ENCODE data around the gene PHF13.
"Not testable (repeated sequence)": the region's sequence is repeated elsewhere in the genome, so short reads cannot be mapped to it uniquely, and the experiment has no call there.

PHF13 gene

GRCh38 chr1:6651909-6652308 lies 38.4 kb downstream of the PHF13 start:
- H3K27ac ChIP-seq (ENCODE audit: low read length) = no peak overlapping the region
- no peak overlapping the region for H3K4me3 ChIP-seq (ENCODE audit: low read length)
- no peaks in the 10 kb centered on the region for H3K9me3 ChIP-seq (ENCODE audit: control insufficient read depth, insufficient read depth, low read length)
- no peak for DNase-seq (ENCODE audit: low read depth, low spot score)
- WGBS (ENCODE audit: insufficient coverage, insufficient read length) = no CpG with 5 or more reads among the region's 17 CpGs
- peaks cover 11% of the 10 kb centered on the region; the same call in 1 of the 2 replicates for H3K36me3 ChIP-seq (ENCODE audit: control insufficient read depth, insufficient read depth, low read length)
- no peaks in the 10 kb centered on the region for H3K4me1 ChIP-seq (ENCODE audit: control insufficient read depth, insufficient read depth, low read length)
- no peaks in the 10 kb centered on the region for H3K27me3 ChIP-seq (ENCODE audit: control insufficient read depth, insufficient read depth, low read length)

GRCh38 chr1:6652986-6653385 lies 39.5 kb downstream of the PHF13 start:
- Histone ChIP-seq H3K9me3 (ENCODE audit: control insufficient read depth, insufficient read depth, low read length) (no peaks in the 10 kb centered on the region), H3K4me1 (ENCODE audit: control insufficient read depth, insufficient read depth, low read length) (no peaks in the 10 kb centered on the region), H3K27ac (ENCODE audit: low read length) (no peak overlapping the region), H3K4me3 (ENCODE audit: low read length) (no peak overlapping the region), H3K36me3 (ENCODE audit: control insufficient read depth, insufficient read depth, low read length) (peaks cover 11% of the 10 kb centered on the region; the same call in 1 of the 2 replicates), H3K27me3 (ENCODE audit: control insufficient read depth, insufficient read depth, low read length) (no peaks in the 10 kb centered on the region)
- DNase-seq (ENCODE audit: low read depth, low spot score) = no peak
- WGBS (ENCODE audit: insufficient coverage, insufficient read length) = no CpG with 5 or more reads among the region's 6 CpGs

- H3K9me3 ChIP-seq (ENCODE audit: control insufficient read depth, insufficient read depth, low read length) = no peaks in the 10 kb centered on the region
- H3K4me1 ChIP-seq (ENCODE audit: control insufficient read depth, insufficient read depth, low read length) = no peaks in the 10 kb centered on the region
Measured at GRCh38 chr1:6653436-6654290, 40.1 kb downstream of the PHF13 start.

GRCh38 chr1:6657138-6657537 lies 43.6 kb downstream of the PHF13 start:
- H3K4me3 ChIP-seq (ENCODE audit: low read length) = no peak overlapping the region
- H3K27ac ChIP-seq (ENCODE audit: low read length) = no peak overlapping the region
- H3K4me1 ChIP-seq (ENCODE audit: control insufficient read depth, insufficient read depth, low read length) = no peaks in the 10 kb centered on the region
- no CpG with 5 or more reads among the region's 6 CpGs for WGBS (ENCODE audit: insufficient coverage, insufficient read length)
- H3K36me3 ChIP-seq (ENCODE audit: control insufficient read depth, insufficient read depth, low read length) = peaks cover 4% of the 10 kb centered on the region; the same call in 1 of the 2 replicates
- no peaks in the 10 kb centered on the region for H3K27me3 ChIP-seq (ENCODE audit: control insufficient read depth, insufficient read depth, low read length)
- no peak for DNase-seq (ENCODE audit: low read depth, low spot score)
- H3K9me3 ChIP-seq (ENCODE audit: control insufficient read depth, insufficient read depth, low read length) = no peaks in the 10 kb centered on the region

More at GRCh38 chr1:6653436-6654290, 40.1 kb downstream of the PHF13 start:
- DNase-seq (ENCODE audit: low read depth, low spot score) = no peak
- no peak overlapping the region for H3K27ac ChIP-seq (ENCODE audit: low read length)
- WGBS (ENCODE audit: insufficient coverage, insufficient read length) = no CpG with 5 or more reads among the region's 23 CpGs
- no peaks in the 10 kb centered on the region for H3K27me3 ChIP-seq (ENCODE audit: control insufficient read depth, insufficient read depth, low read length)
- H3K4me3 ChIP-seq (ENCODE audit: low read length) = no peak overlapping the region
- peaks cover 11% of the 10 kb centered on the region; the same call in 1 of the 2 replicates for H3K36me3 ChIP-seq (ENCODE audit: control insufficient read depth, insufficient read depth, low read length)

GRCh38 chr1:6658359-6659060 lies 45.0 kb downstream of the PHF13 start:
- H3K4me1 ChIP-seq (ENCODE audit: control insufficient read depth, insufficient read depth, low read length) = no peaks in the 10 kb centered on the region
- H3K27ac ChIP-seq (ENCODE audit: low read length) = no peak overlapping the region
- no peaks in the 10 kb centered on the region for H3K36me3 ChIP-seq (ENCODE audit: control insufficient read depth, insufficient read depth, low read length)
- DNase-seq (ENCODE audit: low read depth, low spot score) = no peak
- no peak overlapping the region for H3K4me3 ChIP-seq (ENCODE audit: low read length)
- H3K9me3 ChIP-seq (ENCODE audit: control insufficient read depth, insufficient read depth, low read length) = no peaks in the 10 kb centered on the region
- WGBS (ENCODE audit: insufficient coverage, insufficient read length) = no CpG with 5 or more reads among the region's 5 CpGs
- no peaks in the 10 kb centered on the region for H3K27me3 ChIP-seq (ENCODE audit: control insufficient read depth, insufficient read depth, low read length)

- no peak for DNase-seq (ENCODE audit: low read depth, low spot score)
- Histone ChIP-seq H3K4me3 (ENCODE audit: low read length) (no peak overlapping the region), H3K9me3 (ENCODE audit: control insufficient read depth, insufficient read depth, low read length) (no peaks in the 10 kb centered on the region), H3K4me1 (ENCODE audit: control insufficient read depth, insufficient read depth, low read length) (no peaks in the 10 kb centered on the region), H3K27ac (ENCODE audit: low read length) (no peak overlapping the region), H3K27me3 (ENCODE audit: control insufficient read depth, insufficient read depth, low read length) (no peaks in the 10 kb centered on the region), H3K36me3 (ENCODE audit: control insufficient read depth, insufficient read depth, low read length) (no peaks in the 10 kb centered on the region)
- WGBS (ENCODE audit: insufficient coverage, insufficient read length) = 100% methylated on average over 2 of the region's 7 CpGs
Measured at GRCh38 chr1:6660415-6661049, 47.0 kb downstream of the PHF13 start.

GRCh38 chr1:6662468-6662867 lies 48.9 kb downstream of the PHF13 start:
- H3K27me3 ChIP-seq (ENCODE audit: control insufficient read depth, insufficient read depth, low read length); H3K4me3 ChIP-seq (ENCODE audit: low read length); H3K36me3 ChIP-seq (ENCODE audit: control insufficient read depth, insufficient read depth, low read length); DNase-seq (ENCODE audit: low read depth, low spot score); H3K9me3 ChIP-seq (ENCODE audit: control insufficient read depth, insufficient read depth, low read length); H3K27ac ChIP-seq (ENCODE audit: low read length); H3K4me1 ChIP-seq (ENCODE audit: control insufficient read depth, insufficient read depth, low read length): not testable (repeated sequence)
- WGBS (ENCODE audit: insufficient coverage, insufficient read length) = no CpG with 5 or more reads among the region's 7 CpGs

- Histone ChIP-seq H3K4me3 (ENCODE audit: low read length) (no peak overlapping the region), H3K4me1 (ENCODE audit: control insufficient read depth, insufficient read depth, low read length) (no peaks in the 10 kb centered on the region), H3K27me3 (ENCODE audit: control insufficient read depth, insufficient read depth, low read length) (no peaks in the 10 kb centered on the region), H3K36me3 (ENCODE audit: control insufficient read depth, insufficient read depth, low read length) (peaks cover 6% of the 10 kb centered on the region; the same call in 1 of the 2 replicates), H3K9me3 (ENCODE audit: control insufficient read depth, insufficient read depth, low read length) (no peaks in the 10 kb centered on the region), H3K27ac (ENCODE audit: low read length) (no peak overlapping the region)
- WGBS (ENCODE audit: insufficient coverage, insufficient read length) = no CpG with 5 or more reads among the region's 5 CpGs
- DNase-seq (ENCODE audit: low read depth, low spot score) = no peak
Measured at GRCh38 chr1:6666696-6667095, 53.2 kb downstream of the PHF13 start.

GRCh38 chr1:6667139-6667538 lies 53.6 kb downstream of the PHF13 start:
- no peak for DNase-seq (ENCODE audit: low read depth, low spot score)
- Histone ChIP-seq H3K27ac (ENCODE audit: low read length) (no peak overlapping the region), H3K36me3 (ENCODE audit: control insufficient read depth, insufficient read depth, low read length) (peaks cover 6% of the 10 kb centered on the region; the same call in 1 of the 2 replicates), H3K4me1 (ENCODE audit: control insufficient read depth, insufficient read depth, low read length) (no peaks in the 10 kb centered on the region), H3K4me3 (ENCODE audit: low read length) (no peak overlapping the region), H3K27me3 (ENCODE audit: control insufficient read depth, insufficient read depth, low read length) (no peaks in the 10 kb centered on the region), H3K9me3 (ENCODE audit: control insufficient read depth, insufficient read depth, low read length) (no peaks in the 10 kb centered on the region)
- no CpG with 5 or more reads among the region's 6 CpGs for WGBS (ENCODE audit: insufficient coverage, insufficient read length)

GRCh38 chr1:6668503-6668902 lies 55.0 kb downstream of the PHF13 start:
- Histone ChIP-seq H3K4me1 (ENCODE audit: control insufficient read depth, insufficient read depth, low read length) (no peaks in the 10 kb centered on the region), H3K27ac (ENCODE audit: low read length) (no peak overlapping the region), H3K27me3 (ENCODE audit: control insufficient read depth, insufficient read depth, low read length) (no peaks in the 10 kb centered on the region), H3K4me3 (ENCODE audit: low read length) (no peak overlapping the region), H3K9me3 (ENCODE audit: control insufficient read depth, insufficient read depth, low read length) (no peaks in the 10 kb centered on the region), H3K36me3 (ENCODE audit: control insufficient read depth, insufficient read depth, low read length) (peaks cover 6% of the 10 kb centered on the region; the same call in 1 of the 2 replicates)
- DNase-seq (ENCODE audit: low read depth, low spot score) = no peak
- no CpG with 5 or more reads among the region's 9 CpGs for WGBS (ENCODE audit: insufficient coverage, insufficient read length)

All from iPS DF 6.9 (cell line).